Measurements from ENCODE around the gene ECE1. TPM values are rescaled to one million over a fixed set of nuclear protein-coding genes. Genes with fewer than 3 reads are reported as not detected.

Gene ECE1
- total and polyA plus RNA-seq, 2 of the 4 experiments (the other 2 are of a cell fraction), result 61.8 to 124 TPM

- no peak overlapping the region for H3K14ac ChIP-seq (replicated peaks; ENCODE audit: low read depth, low read length)
- TF ChIP-seq CHD1 (IDR thresholded peaks at IDR 0.05; ENCODE audit: low read depth, low read length), result no peak
- no peak for TF ChIP-seq MAFK (IDR thresholded peaks at IDR 0.05; ENCODE audit: low read depth, low read length)
- no peak for TF ChIP-seq RCOR1 (IDR thresholded peaks at IDR 0.05; ENCODE audit: insufficient replicate concordance, low read length)
- TF ChIP-seq ELK1 (IDR thresholded peaks at IDR 0.05; ENCODE audit: borderline replicate concordance, low read depth, low read length), result no peak
- TF ChIP-seq BHLHE40 (IDR thresholded peaks at IDR 0.05; ENCODE audit: low read depth, low read length), result no peak
- TF ChIP-seq RFX5 (IDR thresholded peaks at IDR 0.05; ENCODE audit: low read depth, low read length), result no peak
- no peak for TF ChIP-seq USF2 (IDR thresholded peaks at IDR 0.05; ENCODE audit: low read depth, low read length)
- TF ChIP-seq RAD21 (IDR thresholded peaks at IDR 0.05; ENCODE audit: low read length), result peak; percentile 44; the same call in 1 of the 2 replicates
- no peak for TF ChIP-seq MAZ (IDR thresholded peaks at IDR 0.05; ENCODE audit: borderline replicate concordance, low read depth, low read length)
- TF ChIP-seq POLR2A (IDR thresholded peaks at IDR 0.05; ENCODE audit: low read depth, low read length), result no peak
- no peak for TF ChIP-seq CEBPB (IDR thresholded peaks at IDR 0.05; ENCODE audit: low read depth, low read length)
- TF ChIP-seq NFE2L2 (IDR thresholded peaks at IDR 0.05; ENCODE audit: low read depth, low read length), result no peak
- peak; percentile 28; the same call in 1 of the 2 replicates for TF ChIP-seq SMC3 (IDR thresholded peaks at IDR 0.05; ENCODE audit: low read depth, low read length)
- peak; percentile 57 for TF ChIP-seq CTCF (conservative IDR thresholded peaks at IDR 0.05; ENCODE audit: low read depth, low read length)
- H3K27ac ChIP-seq (ENCODE audit: insufficient read depth, low read length), result no peak overlapping the region
- no peak overlapping the region for H2AK9ac ChIP-seq (replicated peaks; ENCODE audit: low read depth, low read length, poor library complexity)
- H2BK15ac ChIP-seq (ENCODE audit: low read depth, low read length), result no peak overlapping the region
- no peaks in the 10 kb centered on the region for H3K27me3 ChIP-seq (ENCODE audit: control insufficient read depth, insufficient read depth, low read length)
- in situ Hi-C loops (cut with MboI; ENCODE audit: low sequenced_read_pairs) (loop anchor here (25.0 kb wide), 1 partner anchor 680 kb away; no protein-coding TSS in a partner anchor), intact Hi-C loops (cut with micrococcal nuclease) (no loop called here), dilution Hi-C loops (cut with HindIII; ENCODE audit: low sequenced_read_pairs, unreplicated experiment) (no loop called here)
- DNase-seq (peak; percentile 39), ATAC-seq (ENCODE audit: low read depth) (peak; percentile 50)
- BruUV-seq (replicated peaks), result no TSS peak
- peaks cover 5% of the 10 kb centered on the region; the same call in 1 of the 2 replicates for H4K20me1 ChIP-seq (ENCODE audit: insufficient read depth, low read length)
- H2BK5ac ChIP-seq (ENCODE audit: low read depth, low read length, poor library complexity, severe bottlenecking), result no peak overlapping the region
- H2BK20ac ChIP-seq (ENCODE audit: low read depth, low read length), result no peak overlapping the region
- H2AK5ac ChIP-seq (ENCODE audit: low read depth, low read length), result no peak overlapping the region
- H3K4me1 ChIP-seq (ENCODE audit: control insufficient read depth, insufficient read depth, low read length), result no peaks in the 10 kb centered on the region
- H3K9me1 ChIP-seq (ENCODE audit: insufficient read depth, low read length), result peaks cover 6% of the 10 kb centered on the region
- ChIA-PET CTCF (interaction anchor here (0.7 to 2.2 kb wide), 3 partner anchors 22 to 151 kb away, joined by 3 to 9 read pairs (median 3); no protein-coding TSS in a partner anchor), POLR2A (ENCODE audit: unreplicated experiment) (no interaction called here)
- no peak overlapping the region for H4K8ac ChIP-seq (ENCODE audit: low read depth in 2 of 2, low read length in 2 of 2)
- H3K4me2 ChIP-seq (ENCODE audit: low read depth, low read length), result no peak overlapping the region
- H3K18ac ChIP-seq (ENCODE audit: low read depth, low read length), result no peak overlapping the region
- H3K23ac ChIP-seq (ENCODE audit: low read depth, low read length), result no peak overlapping the region
- no peaks in the 10 kb centered on the region for H3K79me1 ChIP-seq (ENCODE audit: low read depth in 1 of 2, low read length in 2 of 2)
- 86% methylated on average over 4 of the region's 19 CpGs; no CpG with 5 or more reads in 1 of the 2 experiments for WGBS, 2 experiments (ENCODE audit: extremely low coverage in 2 of 2, insufficient read length in 1 of 2)
- no peak overlapping the region for H2BK120ac ChIP-seq (ENCODE audit: low read depth, low read length)
- no peak overlapping the region for H3K56ac ChIP-seq (ENCODE audit: extremely low read depth, insufficient read depth, low read length)
- H4K91ac ChIP-seq (ENCODE audit: insufficient read depth, low read depth, low read length), result no peak overlapping the region
- peaks cover 41% of the 10 kb centered on the region for H3K36me3 ChIP-seq (ENCODE audit: control insufficient read depth, insufficient read depth, low read length)
- no peak overlapping the region for H3K4me3 ChIP-seq (ENCODE audit: insufficient read depth, low read depth, low read length)
- H2AFZ ChIP-seq (replicated peaks; ENCODE audit: low read length, poor library complexity), result peak overlapping the region; percentile 10
- H3K9ac ChIP-seq (ENCODE audit: low read depth, low read length), result no peak overlapping the region
- H4K5ac ChIP-seq (ENCODE audit: low read depth, low read length), result no peak overlapping the region
- H3K9me3 ChIP-seq (ENCODE audit: control insufficient read depth, insufficient read depth, low read length), result no peaks in the 10 kb centered on the region
- no peak overlapping the region for H3K4ac ChIP-seq (ENCODE audit: low read depth, low read length)
Measured at GRCh38 chr1:21216835-21217811, 73.1 kb downstream of the ECE1 start.

Measured in IMR-90 (cell line).